SK-N-SH (cell line): ENCODE results near the gene POP4.

Source experiments
- EZH2phosphoT487 ChIP-seq: fragments of 200-600 bp; sonication (generic); IDR thresholded peaks from 2 replicates; pipeline ENCODE4 v1.6.1; 2017; ENCODE audit warnings: low read depth, mixed run types, mild to moderate bottlenecking, antibody characterized with exemption, moderate library complexity, borderline replicate concordance
- MXI1 ChIP-seq: IDR thresholded peaks from 2 replicates; pipeline ENCODE4 v1.6.1; 2012; ENCODE audit warnings: mild to moderate bottlenecking, low read depth, low read length, improper control_type of control experiment
- NFIC ChIP-seq: IDR thresholded peaks from 2 replicates; pipeline ENCODE4 v1.4.0; 2012; ENCODE audit warnings: borderline replicate concordance
- REST ChIP-seq: IDR thresholded peaks from 2 replicates; pipeline ENCODE4 v1.6.1; 2012; ENCODE audit warnings: mild to moderate bottlenecking, low read depth, low read length, moderate library complexity
- SIN3A ChIP-seq: IDR thresholded peaks from 2 replicates; pipeline ENCODE4 v1.6.1; 2012; ENCODE audit warnings: low read depth, mild to moderate bottlenecking, low read length, moderate library complexity, borderline replicate concordance
- TAF1 ChIP-seq: IDR thresholded peaks from 2 replicates; pipeline ENCODE4 v1.6.1; 2012; ENCODE audit warnings: low read depth, mild to moderate bottlenecking, low read length, moderate library complexity, borderline replicate concordance
- TF ChIP-seq, protein P1 (sequence below): fragments of 200-600 bp; sonication (generic); IDR thresholded peaks from 2 replicates; pipeline ENCODE4 v1.6.1; 2017; ENCODE audit warnings: antibody characterized with exemption, mild to moderate bottlenecking, moderate library complexity

- TF ChIP-seq, protein P1, sequence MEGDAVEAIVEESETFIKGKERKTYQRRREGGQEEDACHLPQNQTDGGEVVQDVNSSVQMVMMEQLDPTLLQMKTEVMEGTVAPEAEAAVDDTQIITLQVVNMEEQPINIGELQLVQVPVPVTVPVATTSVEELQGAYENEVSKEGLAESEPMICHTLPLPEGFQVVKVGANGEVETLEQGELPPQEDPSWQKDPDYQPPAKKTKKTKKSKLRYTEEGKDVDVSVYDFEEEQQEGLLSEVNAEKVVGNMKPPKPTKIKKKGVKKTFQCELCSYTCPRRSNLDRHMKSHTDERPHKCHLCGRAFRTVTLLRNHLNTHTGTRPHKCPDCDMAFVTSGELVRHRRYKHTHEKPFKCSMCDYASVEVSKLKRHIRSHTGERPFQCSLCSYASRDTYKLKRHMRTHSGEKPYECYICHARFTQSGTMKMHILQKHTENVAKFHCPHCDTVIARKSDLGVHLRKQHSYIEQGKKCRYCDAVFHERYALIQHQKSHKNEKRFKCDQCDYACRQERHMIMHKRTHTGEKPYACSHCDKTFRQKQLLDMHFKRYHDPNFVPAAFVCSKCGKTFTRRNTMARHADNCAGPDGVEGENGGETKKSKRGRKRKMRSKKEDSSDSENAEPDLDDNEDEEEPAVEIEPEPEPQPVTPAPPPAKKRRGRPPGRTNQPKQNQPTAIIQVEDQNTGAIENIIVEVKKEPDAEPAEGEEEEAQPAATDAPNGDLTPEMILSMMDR = no peak
- no peak for TF ChIP-seq TAF1
- no peak for TF ChIP-seq MXI1
- TF ChIP-seq NFIC = no peak
- TF ChIP-seq REST = no peak
- TF ChIP-seq SIN3A = no peak
- TF ChIP-seq EZH2phosphoT487 = no peak
Observed at GRCh38 chr19:29612801-29613595, 6.9 kb downstream of the POP4 start.
